Suprapubic skin (tissue), 4 donors: ENCODE data around the gene TMEM200B.

ENCODE experiments used
- EP300 ChIP-seq: sonication (generic); formaldehyde crosslinking; IDR thresholded peaks from one replicate; pipeline ENCODE4 v1.6.1; 2017; ENCODE audit warnings: antibody characterized with exemption
- POLR2A ChIP-seq, 2 donors: fragments of 450-650 bp; IDR thresholded peaks; one replicate each; pipeline ENCODE4 v1.6.1; 2017; ENCODE audit warnings: antibody characterized with exemption in 2 of 2, mild to moderate bottlenecking in 2 of 2, moderate library complexity in 2 of 2
- POLR2AphosphoS5 ChIP-seq, 3 donors: sonication (generic); formaldehyde crosslinking; IDR thresholded peaks; one replicate each; pipeline ENCODE4 v1.6.1; 2017; ENCODE audit warnings: antibody characterized with exemption in 3 of 3
- TF ChIP-seq, protein P1 (sequence below), 2 donors: fragments of 200-600 bp in 1 of 2; fragments of 450-650 bp in 1 of 2; sonication (generic) in 1 of 2; IDR thresholded peaks; one replicate each; pipeline ENCODE4 v1.5.1; 2016 to 2019; ENCODE audit warnings: antibody characterized with exemption in 2 of 2, mild to moderate bottlenecking in 1 of 2, moderate library complexity in 1 of 2

- TF ChIP-seq, protein P1, sequence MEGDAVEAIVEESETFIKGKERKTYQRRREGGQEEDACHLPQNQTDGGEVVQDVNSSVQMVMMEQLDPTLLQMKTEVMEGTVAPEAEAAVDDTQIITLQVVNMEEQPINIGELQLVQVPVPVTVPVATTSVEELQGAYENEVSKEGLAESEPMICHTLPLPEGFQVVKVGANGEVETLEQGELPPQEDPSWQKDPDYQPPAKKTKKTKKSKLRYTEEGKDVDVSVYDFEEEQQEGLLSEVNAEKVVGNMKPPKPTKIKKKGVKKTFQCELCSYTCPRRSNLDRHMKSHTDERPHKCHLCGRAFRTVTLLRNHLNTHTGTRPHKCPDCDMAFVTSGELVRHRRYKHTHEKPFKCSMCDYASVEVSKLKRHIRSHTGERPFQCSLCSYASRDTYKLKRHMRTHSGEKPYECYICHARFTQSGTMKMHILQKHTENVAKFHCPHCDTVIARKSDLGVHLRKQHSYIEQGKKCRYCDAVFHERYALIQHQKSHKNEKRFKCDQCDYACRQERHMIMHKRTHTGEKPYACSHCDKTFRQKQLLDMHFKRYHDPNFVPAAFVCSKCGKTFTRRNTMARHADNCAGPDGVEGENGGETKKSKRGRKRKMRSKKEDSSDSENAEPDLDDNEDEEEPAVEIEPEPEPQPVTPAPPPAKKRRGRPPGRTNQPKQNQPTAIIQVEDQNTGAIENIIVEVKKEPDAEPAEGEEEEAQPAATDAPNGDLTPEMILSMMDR (IDR thresholded peaks at IDR 0.05): no peak
- TF ChIP-seq POLR2AphosphoS5 (IDR thresholded peaks at IDR 0.05): no peak
- no peak for TF ChIP-seq POLR2A (IDR thresholded peaks at IDR 0.05)
- no peak for TF ChIP-seq EP300
These were observed 9.0 kb downstream of the TMEM200B start for GRCh38 chr1:29114654-29115053.
